CD14-positive monocyte (primary cell): Measurements from ENCODE around the gene DPF3. TPM values are rescaled to one million over a fixed set of nuclear protein-coding genes. Genes with fewer than 3 reads are reported as not detected.

Experiments used
- DNase-seq, 3 donors: peaks; one replicate each; pipeline ENCODE4 v3.0.0-alpha.2; 2011 to 2022
- H2AFZ ChIP-seq: 2 replicates; pipeline ENCODE4 v1.6.0; 2012; ENCODE audit warnings: mild to moderate bottlenecking, low read depth, low read length, inconsistent platforms; ENCODE audit not compliant: insufficient read depth, poor library complexity, severe bottlenecking
- H3K27ac ChIP-seq, 2 donors: 1 replicate in 1 of 2; 2 replicates in 1 of 2; pipeline ENCODE4 v1.5.1; 2012 to 2013; ENCODE audit warnings: low read length in 2 of 2, control low read depth in 1 of 2, inconsistent platforms in 1 of 2, low read depth in 1 of 2, mild to moderate bottlenecking in 1 of 2
- H3K27me3 ChIP-seq, 2 donors: one replicate each; pipeline versions ENCODE4 v1.6.0 to v1.6.1; 2011 to 2013; ENCODE audit warnings: low read length in 2 of 2; ENCODE audit not compliant: control insufficient read depth in 2 of 2, insufficient read depth in 2 of 2
- H3K36me3 ChIP-seq, 2 donors: replicated peaks in 1 of 2; 1 replicate in 1 of 2; 2 replicates in 1 of 2; pipeline versions ENCODE4 v1.5.1 to v1.6.1; 2012 to 2013; ENCODE audit warnings: low read length in 2 of 2, control low read depth in 1 of 2, inconsistent platforms in 1 of 2, mild to moderate bottlenecking in 1 of 2; ENCODE audit not compliant: insufficient read depth in 2 of 2, control insufficient read depth in 1 of 2
- H3K4me1 ChIP-seq, 2 donors: 1 replicate in 1 of 2; 2 replicates in 1 of 2; pipeline versions ENCODE4 v1.5.1 to v1.6.1; 2012 to 2013; ENCODE audit warnings: low read length in 2 of 2, control low read depth in 1 of 2, inconsistent platforms in 1 of 2, mild to moderate bottlenecking in 1 of 2, moderate library complexity in 1 of 2; ENCODE audit not compliant: insufficient read depth in 2 of 2, control insufficient read depth in 1 of 2
- H3K4me2 ChIP-seq: replicated peaks from 2 replicates; pipeline ENCODE3; 2012; ENCODE audit warnings: low read length, moderate library complexity, mild to moderate bottlenecking; ENCODE audit not compliant: poor library complexity, severe bottlenecking; ENCODE audit errors: extremely low read depth
- H3K4me3 ChIP-seq, 3 experiments: fragments of 200-600 bp in 1 of 3; sonication (generic) in 1 of 3; replicated peaks in 1 of 3; 1 replicate in 2 of 3; 2 replicates in 1 of 3; pipeline ENCODE4 v1.5.1; 2011 to 2013; ENCODE audit warnings: low read length in 3 of 3, mild to moderate bottlenecking in 3 of 3, control low read depth in 2 of 3, low read depth in 2 of 3, inconsistent platforms in 1 of 3, moderate library complexity in 1 of 3
- H3K79me2 ChIP-seq: 2 replicates; pipeline ENCODE4 v1.6.0; 2012; ENCODE audit warnings: mild to moderate bottlenecking, control low read depth, inconsistent platforms, low read length, moderate library complexity; ENCODE audit not compliant: insufficient read depth
- H3K9ac ChIP-seq: 2 replicates; pipeline ENCODE4 v1.6.0; 2017; ENCODE audit warnings: low read length, mild to moderate bottlenecking; ENCODE audit not compliant: insufficient read depth, poor library complexity, severe bottlenecking
- H3K9me3 ChIP-seq, 2 donors: replicated peaks in 1 of 2; 1 replicate in 1 of 2; 2 replicates in 1 of 2; pipeline versions ENCODE4 v1.5.1 to v1.6.1; 2012 to 2013; ENCODE audit warnings: low read length in 2 of 2, control low read depth in 1 of 2; ENCODE audit not compliant: control insufficient read depth in 1 of 2, insufficient read depth in 1 of 2
- H4K20me1 ChIP-seq: 2 replicates; pipeline ENCODE4 v1.6.0; 2012; ENCODE audit warnings: mild to moderate bottlenecking, low read length, control low read depth, moderate library complexity; ENCODE audit not compliant: insufficient read depth
- H3K27ac Mint-ChIP-seq, 7 donors: one replicate each; pipeline ENCODE4 v1.8.0; 2020; ENCODE audit warnings: mild to moderate bottlenecking in 7 of 7, mixed read lengths in 7 of 7, moderate library complexity in 6 of 7, inconsistent platforms in 2 of 7
- H3K27me3 Mint-ChIP-seq, 3 donors: one replicate each; pipeline ENCODE4 v1.8.0; 2021 to 2022; ENCODE audit warnings: low read depth in 3 of 3, mild to moderate bottlenecking in 3 of 3, mixed read lengths in 3 of 3, moderate library complexity in 3 of 3, inconsistent platforms in 1 of 3
- H3K36me3 Mint-ChIP-seq, 2 donors: one replicate each; pipeline ENCODE4 v1.8.0; 2020; ENCODE audit warnings: mixed read lengths in 2 of 2, inconsistent platforms in 1 of 2, mild to moderate bottlenecking in 1 of 2
- H3K4me1 Mint-ChIP-seq: one replicate; pipeline ENCODE4 v1.8.0; 2020; ENCODE audit warnings: mild to moderate bottlenecking, mixed read lengths
- H3K4me3 Mint-ChIP-seq, 2 donors: one replicate each; pipeline ENCODE4 v1.8.0; 2020; ENCODE audit warnings: mild to moderate bottlenecking in 2 of 2, mixed read lengths in 2 of 2, moderate library complexity in 1 of 2
- H3K9me3 Mint-ChIP-seq, 7 donors: one replicate each; pipeline ENCODE4 v1.8.0; 2020 to 2022; ENCODE audit warnings: mixed read lengths in 7 of 7, mild to moderate bottlenecking in 6 of 7, moderate library complexity in 6 of 7, inconsistent platforms in 2 of 7
- CTCF ChIP-seq: fragments of 200-600 bp; IDR thresholded peaks from one replicate; pipeline ENCODE4 v1.8.0; 2022; ENCODE audit warnings: antibody characterized with exemption, mild to moderate bottlenecking
- WGBS: methylation state at CpG from one replicate; pipeline ENCODE4 v1.1.5; 2013; ENCODE audit warnings: missing lambda C conversion rate; ENCODE audit not compliant: insufficient coverage; 5-methylcytosine and 5-hydroxymethylcytosine counted together
- intact Hi-C, 2 donors: fragments of 100-400 bp; cut with micrococcal nuclease; formaldehyde crosslinking; loops; one replicate each; pipeline versions ENCODE4 v1.15.0 to v1.15.1; 2023
- polyA plus RNA-seq, 3 donors: library from polyadenylated mRNA; depleted of rRNA in 1 of 3; unstranded in 2 of 3; stranded (reverse) in 1 of 3; fragments of 300-500 nt in 2 of 3; fragments of >200 nt in 1 of 3; fragmentation: Illumina TruSeq in 2 of 3; gene quantifications; 1 replicate in 2 of 3; 2 replicates in 1 of 3; pipeline ENCODE4 v1.2.3, GENCODE V29; 2012 to 2021

DPF3 gene
- polyA plus RNA-seq, 3 donors = 0.33 to 0.39 TPM; not detected in 1

- DNase-seq = no peak
- intact Hi-C loops = no loop called here
- no peak overlapping the region for H3K4me3 ChIP-seq
- no peak overlapping the region for H3K9ac ChIP-seq
- no peaks in the 10 kb centered on the region for H4K20me1 ChIP-seq
- WGBS = 85% methylated on average over 3 of the region's 4 CpGs
- Mint-ChIP-seq H3K4me1 (no peaks in the 10 kb centered on the region), H3K27me3 (peaks cover 2 to 7% (median 7%) of the 10 kb centered on the region in 3 donors), H3K9me3 (no peaks in the 10 kb centered on the region), H3K27ac (no peak overlapping the region), H3K36me3 (no peaks in the 10 kb centered on the region), H3K4me3 (no peak overlapping the region)
- H3K9me3 ChIP-seq = no peaks in the 10 kb centered on the region
- no peaks in the 10 kb centered on the region for H3K4me1 ChIP-seq
- no peaks in the 10 kb centered on the region for H3K36me3 ChIP-seq
- H3K4me2 ChIP-seq = no peak overlapping the region
- H3K27ac ChIP-seq = no peak overlapping the region
- no peak for TF ChIP-seq CTCF
- H3K79me2 ChIP-seq = no peaks in the 10 kb centered on the region
- H3K27me3 ChIP-seq = no peaks in the 10 kb centered on the region
- H2AFZ ChIP-seq = no peak overlapping the region
These were observed 282.4 kb downstream of the DPF3 start for GRCh38 chr14:72611506-72611905.

GRCh38 chr14:72610831-72611200 lies 283.1 kb downstream of the DPF3 start:
- H3K27ac Mint-ChIP-seq = no peak overlapping the region
- no peak overlapping the region for H3K4me2 ChIP-seq
- H3K4me3 ChIP-seq = no peak overlapping the region
- peaks cover 1 to 7% (median 7%) of the 10 kb centered on the region in 3 donors for H3K27me3 Mint-ChIP-seq
- no peak for DNase-seq
- H3K4me3 Mint-ChIP-seq = no peak overlapping the region
- no peaks in the 10 kb centered on the region for H4K20me1 ChIP-seq
- 92% methylated on average over 2 of the region's 2 CpGs for WGBS
- no peaks in the 10 kb centered on the region for H3K27me3 ChIP-seq
- H3K9me3 Mint-ChIP-seq = no peaks in the 10 kb centered on the region
- H3K9me3 ChIP-seq = no peaks in the 10 kb centered on the region
- H3K27ac ChIP-seq = no peak overlapping the region
- H3K4me1 ChIP-seq = no peaks in the 10 kb centered on the region
- H3K36me3 Mint-ChIP-seq = no peaks in the 10 kb centered on the region
- H3K36me3 ChIP-seq = no peaks in the 10 kb centered on the region
- H2AFZ ChIP-seq = no peak overlapping the region
- H3K79me2 ChIP-seq = no peaks in the 10 kb centered on the region
- no peak for TF ChIP-seq CTCF
- H3K9ac ChIP-seq = no peak overlapping the region
- H3K4me1 Mint-ChIP-seq = no peaks in the 10 kb centered on the region
- intact Hi-C loops = no loop called here
